ENCODE data around the gene KPNB1.

The KPNB1 gene

DNA sequence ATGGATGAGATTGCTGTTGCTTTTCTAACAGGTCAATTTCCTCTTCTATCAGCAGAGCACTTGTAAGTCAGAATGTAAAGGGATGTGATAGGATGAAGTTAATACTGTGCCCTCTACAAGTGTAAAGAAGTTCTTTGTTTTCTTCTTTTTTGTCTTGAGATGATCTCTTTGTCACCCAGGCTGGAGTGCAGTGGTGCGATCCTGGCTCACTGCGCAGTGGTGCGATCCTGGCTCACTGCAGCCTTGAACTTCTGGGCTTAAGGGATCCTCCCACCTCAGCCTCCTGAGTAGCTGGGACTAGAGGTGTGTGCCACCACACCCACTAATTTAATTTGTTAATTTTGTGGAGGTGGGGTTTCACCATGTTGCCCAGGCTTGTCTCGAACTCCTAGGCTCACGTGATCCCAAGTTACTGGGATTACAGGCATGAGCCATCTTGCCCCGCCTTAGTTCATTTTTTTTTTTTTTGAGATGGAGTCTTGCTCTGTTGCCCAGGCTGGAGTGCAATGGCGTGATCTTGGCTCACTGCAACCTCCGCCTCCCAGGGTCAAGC, 21.6 kb upstream of the KPNB1 start:
- TF ChIP-seq, protein P1, sequence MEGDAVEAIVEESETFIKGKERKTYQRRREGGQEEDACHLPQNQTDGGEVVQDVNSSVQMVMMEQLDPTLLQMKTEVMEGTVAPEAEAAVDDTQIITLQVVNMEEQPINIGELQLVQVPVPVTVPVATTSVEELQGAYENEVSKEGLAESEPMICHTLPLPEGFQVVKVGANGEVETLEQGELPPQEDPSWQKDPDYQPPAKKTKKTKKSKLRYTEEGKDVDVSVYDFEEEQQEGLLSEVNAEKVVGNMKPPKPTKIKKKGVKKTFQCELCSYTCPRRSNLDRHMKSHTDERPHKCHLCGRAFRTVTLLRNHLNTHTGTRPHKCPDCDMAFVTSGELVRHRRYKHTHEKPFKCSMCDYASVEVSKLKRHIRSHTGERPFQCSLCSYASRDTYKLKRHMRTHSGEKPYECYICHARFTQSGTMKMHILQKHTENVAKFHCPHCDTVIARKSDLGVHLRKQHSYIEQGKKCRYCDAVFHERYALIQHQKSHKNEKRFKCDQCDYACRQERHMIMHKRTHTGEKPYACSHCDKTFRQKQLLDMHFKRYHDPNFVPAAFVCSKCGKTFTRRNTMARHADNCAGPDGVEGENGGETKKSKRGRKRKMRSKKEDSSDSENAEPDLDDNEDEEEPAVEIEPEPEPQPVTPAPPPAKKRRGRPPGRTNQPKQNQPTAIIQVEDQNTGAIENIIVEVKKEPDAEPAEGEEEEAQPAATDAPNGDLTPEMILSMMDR (IDR thresholded peaks at IDR 0.05; ENCODE audit: low read depth, low read length), result no peak
- no peak for DNase-seq (ENCODE audit: low read depth in 2 of 2)
- no peak overlapping the region for H3K4me3 ChIP-seq (replicated peaks in 1 of 2; ENCODE audit: low read depth in 2 of 2, low read length in 2 of 2)

DNA sequence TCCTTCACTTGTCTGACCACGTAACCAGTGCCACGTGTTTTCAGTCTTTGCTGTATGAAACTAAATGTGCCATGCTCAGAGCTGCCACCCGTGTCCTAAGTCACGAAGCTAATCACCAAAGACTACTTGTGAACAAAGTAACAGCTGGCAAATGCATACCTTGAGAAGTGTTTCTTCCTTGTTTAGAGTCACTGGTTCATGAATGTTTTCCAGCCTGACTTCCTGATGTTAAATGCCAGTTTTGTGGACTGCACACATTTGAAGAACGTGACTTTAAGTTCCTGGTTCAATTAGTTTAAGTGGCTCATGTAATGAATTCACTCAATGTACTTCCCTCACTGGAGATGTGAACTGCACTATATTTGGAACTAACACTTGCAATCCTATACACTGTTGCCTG, 19.9 kb upstream of the KPNB1 start:
- no peak for DNase-seq (ENCODE audit: low read depth in 2 of 2)
- H3K4me3 ChIP-seq (replicated peaks in 1 of 2; ENCODE audit: low read depth in 2 of 2, low read length in 2 of 2), result no peak overlapping the region
- TF ChIP-seq, protein P1 (IDR thresholded peaks at IDR 0.05; ENCODE audit: low read depth, low read length), result no peak

DNA sequence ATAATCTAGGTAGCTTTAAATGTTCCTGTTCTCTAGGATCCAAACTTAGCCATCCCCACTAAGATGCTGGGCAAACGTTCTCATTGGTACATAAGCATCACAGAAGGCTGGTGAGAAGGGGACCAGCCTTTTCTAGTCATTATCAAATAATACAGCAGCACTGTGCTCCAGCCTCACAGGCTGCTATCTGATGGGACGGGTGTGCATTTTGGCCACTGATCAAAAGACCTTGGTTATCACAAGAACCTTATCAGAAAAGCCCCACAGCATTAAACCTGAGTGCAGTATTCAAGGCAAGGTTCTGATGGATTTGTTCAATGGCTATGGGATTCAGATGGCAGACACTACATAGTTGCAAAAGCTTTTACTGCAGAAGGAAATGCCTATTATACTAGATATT, 19.1 kb upstream of the KPNB1 start:
- TF ChIP-seq, protein P1 (IDR thresholded peaks at IDR 0.05; ENCODE audit: low read depth, low read length), result no peak

GRCh38 chr17:47632991-47633390, 16.7 kb upstream of the KPNB1 start:
- no peak for DNase-seq (ENCODE audit: low read depth in 2 of 2)
- H3K4me3 ChIP-seq (replicated peaks in 1 of 2; ENCODE audit: low read depth in 2 of 2, low read length in 2 of 2), result no peak overlapping the region
- TF ChIP-seq, protein P1 (IDR thresholded peaks at IDR 0.05; ENCODE audit: low read depth, low read length), result no peak

More for the DNA sequence above, 19.1 kb upstream of the KPNB1 start:
- DNase-seq (ENCODE audit: low read depth in 2 of 2), result no peak
- H3K4me3 ChIP-seq (replicated peaks in 1 of 2; ENCODE audit: low read depth in 2 of 2, low read length in 2 of 2), result no peak overlapping the region

DNA sequence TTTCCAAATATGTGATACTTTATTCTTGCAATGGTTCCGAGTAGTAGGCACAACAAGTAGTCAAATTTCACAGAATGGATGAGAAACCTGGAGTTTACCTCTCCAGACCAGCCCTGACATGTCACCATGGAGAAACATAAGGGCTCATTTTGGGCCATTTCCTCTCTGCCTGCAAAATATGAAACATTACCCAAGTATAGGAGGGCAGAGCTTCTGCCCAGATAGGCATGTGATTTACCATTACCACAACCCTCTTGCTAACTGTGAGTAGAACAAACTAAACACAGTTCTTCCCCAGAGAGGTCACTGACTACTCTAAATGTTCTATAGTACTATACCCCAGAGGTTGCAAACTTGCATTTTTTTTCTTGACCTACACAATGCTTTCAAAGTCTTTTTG, 15.7 kb upstream of the KPNB1 start:
- no peak for DNase-seq (ENCODE audit: low read depth in 2 of 2)
- H3K4me3 ChIP-seq (replicated peaks in 1 of 2; ENCODE audit: low read depth in 2 of 2, low read length in 2 of 2), result no peak overlapping the region
- TF ChIP-seq, protein P1 (IDR thresholded peaks at IDR 0.05; ENCODE audit: low read depth, low read length), result no peak

DNA sequence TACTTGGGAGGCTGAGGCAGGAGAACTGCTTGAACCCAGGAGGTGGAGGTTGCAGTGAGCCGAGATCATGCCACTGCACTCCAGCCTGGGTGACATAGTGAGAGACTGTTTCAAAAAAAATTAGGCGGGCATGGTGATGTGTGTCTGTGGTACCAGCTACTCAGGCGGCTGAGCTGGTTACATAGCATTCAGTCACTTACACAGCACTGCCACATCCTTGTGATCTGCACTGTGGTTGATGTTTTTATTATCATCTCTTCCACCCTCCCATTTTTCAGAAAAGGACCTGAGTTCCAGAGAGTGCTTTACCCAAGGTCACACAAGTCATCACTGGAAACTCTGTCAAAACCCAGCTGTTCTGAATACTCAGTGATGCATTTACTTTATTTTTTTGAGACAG, 14.8 kb upstream of the KPNB1 start:
- no peak for DNase-seq (ENCODE audit: low read depth in 2 of 2)
- no peak overlapping the region for H3K4me3 ChIP-seq (replicated peaks in 1 of 2; ENCODE audit: low read depth in 2 of 2, low read length in 2 of 2)

More for the DNA sequence above, 14.8 kb upstream of the KPNB1 start:
- TF ChIP-seq, protein P1 (IDR thresholded peaks at IDR 0.05; ENCODE audit: low read depth, low read length), result no peak

All from cardiac fibroblast (primary cell).